Measurements from ENCODE around the gene TALDO1.
A peak's percentile ranks its signal among the peaks of the same experiment; 100 is the strongest.

Gene TALDO1

GRCh38 chr11:799641-800316 lies 52.5 kb downstream of the TALDO1 start:
- DNase-seq (ENCODE audit: low spot score): no peak

GRCh38 chr11:800473-800872 lies 53.2 kb downstream of the TALDO1 start:
- no peak for DNase-seq (ENCODE audit: low spot score)

- no peak for DNase-seq (ENCODE audit: low spot score)
Observed at GRCh38 chr11:801097-801780, 54.0 kb downstream of the TALDO1 start.

- no peak for DNase-seq (ENCODE audit: low spot score)
Observed at GRCh38 chr11:802018-802617, 54.9 kb downstream of the TALDO1 start.

GRCh38 chr11:802693-803466 lies 55.6 kb downstream of the TALDO1 start:
- no peak for DNase-seq (ENCODE audit: low spot score)

- no peak for DNase-seq (ENCODE audit: low spot score)
Observed at GRCh38 chr11:803467-803742, 56.1 kb downstream of the TALDO1 start.

- DNase-seq (ENCODE audit: low spot score): no peak
Observed at GRCh38 chr11:803770-804598, 56.7 kb downstream of the TALDO1 start.

GRCh38 chr11:804599-804964 lies 57.3 kb downstream of the TALDO1 start:
- DNase-seq (ENCODE audit: low spot score): no peak

- DNase-seq (ENCODE audit: low spot score): peak; percentile 69
Observed at GRCh38 chr11:808427-809286, 61.4 kb downstream of the TALDO1 start.

GRCh38 chr11:809287-810039 lies 62.2 kb downstream of the TALDO1 start, which contains the start of gene RPLP2:
RPLP2 (plus strand) TSS chr11:809967; CDS start chr11:810235, 268 bp downstream.
- DNase-seq (ENCODE audit: low spot score): peak; percentile 98

- DNase-seq (ENCODE audit: low spot score): no peak
Observed at GRCh38 chr11:810040-810567, 62.8 kb downstream of the TALDO1 start.

- no peak for DNase-seq (ENCODE audit: low spot score)
Observed at GRCh38 chr11:811446-812245, 64.4 kb downstream of the TALDO1 start.

GRCh38 chr11:812390-812789 lies 65.1 kb downstream of the TALDO1 start:
- no peak for DNase-seq (ENCODE audit: low spot score)

GRCh38 chr11:813072-813455 lies 65.8 kb downstream of the TALDO1 start:
- no peak for DNase-seq (ENCODE audit: low spot score)

- DNase-seq (ENCODE audit: low spot score): no peak
Observed at GRCh38 chr11:813456-814096, 66.3 kb downstream of the TALDO1 start.

All from activated CD4-positive, alpha-beta T cell treated with anti-CD3 and anti-CD28 coated beads, Interleukin-2, Interleukin-4, amounts not matched to agents 100 ng/mL and 50 ng/mL, durations not matched to agents 16 hours and 8 hours (primary cell).